HepG2 (cell line): Measurements from ENCODE around the gene LIM2. TPM values are rescaled to one million over a fixed set of nuclear protein-coding genes. Genes with fewer than 3 reads are reported as not detected.

Source experiments
- ATAC-seq: fragments of 200-7000 bp; cut with Tn5 transposase; 3 replicates; pipeline ENCODE4 v1.9.1; 2020; ENCODE audit warnings: mild to moderate bottlenecking, moderate library complexity
- BruUV-seq: library from RNA; stranded (reverse); fragments of 400-500 nt; replicated peaks from 2 replicates; lab custom pipeline; 2021; lab: Mats Ljungman, UMichigan
- CTCF ChIA-PET: fragments of 300-600 bp; formaldehyde crosslinking; extraction: SDS; loops from one replicate; lab custom pipeline; 2021; ENCODE audit warnings: low total read pairs, inconsistent platforms, low intra/inter-chr PET ratio; lab: Yijun Ruan, JAX
- POLR2A ChIA-PET: fragments of 350-600 bp; sonication (Branson Sonifier 250); formaldehyde crosslinking; loops from one replicate; lab custom pipeline; 2020; ENCODE audit warnings: antibody characterized with exemption, inconsistent platforms; lab: Yijun Ruan, JAX
- DNase-seq: peaks from one replicate; pipeline ENCODE4 v3.0.0-alpha.2; 2015; ENCODE audit warnings: low spot score
- FAIRE-seq: peaks from 3 replicates; lab custom pipeline; 2011; peaks lifted over from hg19 to GRCh38; lab: Jason Lieb, UNC
- H2AFZ ChIP-seq: one replicate; pipeline ENCODE4 v1.6.1; 2011; ENCODE audit warnings: low read length, inconsistent platforms
- H3K27ac ChIP-seq: fragments of 300-600 bp; 3 replicates; pipeline ENCODE4 v1.8.0; 2011; ENCODE audit warnings: mixed run types, mild to moderate bottlenecking, mixed read lengths, low read length, inconsistent platforms; ENCODE audit not compliant: insufficient read depth; ENCODE audit errors: extremely low read length
- H3K27me3 ChIP-seq, 2 experiments: fragments of 200-600 bp in 1 of 2; 2 replicates in 1 of 2; 3 replicates in 1 of 2; pipeline versions ENCODE4 v1.6.0 to v1.8.0; 2011; ENCODE audit warnings: low read length in 2 of 2, mild to moderate bottlenecking in 2 of 2, moderate library complexity in 2 of 2, inconsistent platforms in 1 of 2; ENCODE audit not compliant: insufficient read depth in 2 of 2, control insufficient read depth in 1 of 2
- H3K36me3 ChIP-seq, 2 experiments: fragments of 200-600 bp in 1 of 2; replicated peaks in 1 of 2; 2 replicates in 1 of 2; 3 replicates in 1 of 2; pipeline versions ENCODE4 v1.5.1 to v1.8.0; 2011; ENCODE audit warnings: low read length in 2 of 2, inconsistent platforms in 1 of 2; ENCODE audit not compliant: insufficient read depth in 2 of 2, control insufficient read depth in 1 of 2
- H3K4me1 ChIP-seq: 2 replicates; pipeline ENCODE4 v1.5.1; 2012; ENCODE audit warnings: low read length, inconsistent platforms; ENCODE audit not compliant: insufficient read depth
- H3K4me2 ChIP-seq: 2 replicates; pipeline ENCODE4 v1.6.0; 2011; ENCODE audit warnings: low read depth, low read length, inconsistent platforms
- H3K4me3 ChIP-seq, 3 experiments: fragments of 200-600 bp in 1 of 3; sonication (generic), shearing (Covaris generic) in 1 of 3; replicated peaks in 1 of 3; 2 replicates each; pipeline ENCODE4 v1.5.1; 2011 to 2016; ENCODE audit warnings: low read length in 3 of 3, inconsistent platforms in 2 of 3, low read depth in 2 of 3, mild to moderate bottlenecking in 2 of 3, control low read depth in 1 of 3, mixed read lengths in 1 of 3; ENCODE audit not compliant: insufficient read depth in 1 of 3
- H3K79me2 ChIP-seq: one replicate; pipeline ENCODE4 v1.6.1; 2011; ENCODE audit warnings: low read length, inconsistent platforms; ENCODE audit not compliant: insufficient read depth
- H3K9ac ChIP-seq: 2 replicates; pipeline ENCODE4 v1.6.0; 2011; ENCODE audit warnings: mild to moderate bottlenecking, low read depth, low read length, inconsistent platforms; ENCODE audit not compliant: insufficient read depth
- H3K9me3 ChIP-seq: 2 replicates; pipeline ENCODE4 v1.5.1; 2012; ENCODE audit warnings: mild to moderate bottlenecking, low read length
- H4K20me1 ChIP-seq: 2 replicates; pipeline ENCODE4 v1.6.0; 2011; ENCODE audit warnings: inconsistent platforms, mild to moderate bottlenecking, low read length, moderate library complexity; ENCODE audit not compliant: insufficient read depth
- ATF7-NPFF ChIP-seq: sonication (generic); formaldehyde crosslinking; IDR thresholded peaks from 2 replicates; pipeline ENCODE4 v1.8.1; 2023; ENCODE audit warnings: mild to moderate bottlenecking, low read depth, missing genetic modification reagents, moderate library complexity
- CBX2 ChIP-seq, 2 experiments: fragments of 200-600 bp in 1 of 2; sonication (generic); formaldehyde crosslinking in 1 of 2; IDR thresholded peaks; 2 replicates each; pipeline versions ENCODE4 v1.7.0 to v1.8.1; 2018 to 2022; ENCODE audit warnings: low read depth in 2 of 2, low read length in 1 of 2, mild to moderate bottlenecking in 1 of 2, missing genetic modification reagents in 1 of 2
- EEA1 ChIP-seq: sonication (generic); formaldehyde crosslinking; IDR thresholded peaks from 2 replicates; pipeline ENCODE4 v1.5.1; 2020; ENCODE audit warnings: mild to moderate bottlenecking, missing genetic modification reagents, borderline replicate concordance
- ETV5 ChIP-seq: IDR thresholded peaks from 2 replicates; pipeline ENCODE4 v1.6.1; 2018; ENCODE audit warnings: missing biosample characterization, missing genetic modification reagents, inconsistent platforms, borderline replicate concordance
- FOXP1 ChIP-seq, 2 experiments: fragments of 450-650 bp in 1 of 2; IDR thresholded peaks; 2 replicates each; pipeline ENCODE4 v1.6.1; 2017 to 2018; ENCODE audit warnings: antibody characterized with exemption in 1 of 2
- GABPB1 ChIP-seq: IDR thresholded peaks from 2 replicates; pipeline ENCODE4 v1.6.1; 2016; ENCODE audit warnings: mild to moderate bottlenecking, missing genetic modification reagents, moderate library complexity, missing compliant biosample characterization
- KDM2A ChIP-seq: sonication (generic); formaldehyde crosslinking; IDR thresholded peaks from 2 replicates; pipeline ENCODE4 v1.4.0; 2020; ENCODE audit warnings: low read depth, missing genetic modification reagents, borderline replicate concordance
- POLR2G ChIP-seq: fragments of 200-400 bp; formaldehyde crosslinking; IDR thresholded peaks from 2 replicates; pipeline ENCODE4 v1.6.1; 2018; ENCODE audit warnings: mild to moderate bottlenecking, low read depth, low read length, moderate library complexity
- RBM39 ChIP-seq: fragments of 200-400 bp; formaldehyde crosslinking; IDR thresholded peaks from one replicate; pipeline ENCODE4 v1.6.1; 2018; ENCODE audit warnings: antibody characterized with exemption, mild to moderate bottlenecking, low read depth, low read length; ENCODE audit not compliant: poor library complexity, severe bottlenecking
- RXRA ChIP-seq: sonication (generic); formaldehyde crosslinking; IDR thresholded peaks from 2 replicates; pipeline ENCODE4 v1.5.1; 2020; ENCODE audit warnings: missing genetic modification reagents
- ZBTB3 ChIP-seq: sonication (generic); formaldehyde crosslinking; IDR thresholded peaks from 2 replicates; pipeline ENCODE4 v1.4.0; 2020; ENCODE audit warnings: low read depth, mild to moderate bottlenecking, moderate library complexity, missing genetic modification reagents, borderline replicate concordance
- ZBTB38 ChIP-seq: sonication (generic); formaldehyde crosslinking; IDR thresholded peaks from 2 replicates; pipeline ENCODE4 v1.5.1; 2020; ENCODE audit warnings: mild to moderate bottlenecking, missing genetic modification reagents
- ZFP36L1 ChIP-seq: sonication (generic); formaldehyde crosslinking; IDR thresholded peaks from 2 replicates; pipeline ENCODE4 v1.8.0; 2022; ENCODE audit warnings: mild to moderate bottlenecking, missing genetic modification reagents, moderate library complexity
- ZIK1 ChIP-seq: sonication (generic); formaldehyde crosslinking; IDR thresholded peaks from 2 replicates; pipeline ENCODE4 v1.5.0; 2020; ENCODE audit warnings: mild to moderate bottlenecking, low read depth, missing genetic modification reagents, borderline replicate concordance
- WGBS: methylation state at CpG from one replicate; pipeline ENCODE4 v1.1.6; 2017; ENCODE audit warnings: low lambda C conversion rate; 5-methylcytosine and 5-hydroxymethylcytosine counted together
- in situ Hi-C: cut with HindIII; loops from 2 replicates; pipeline ENCODE4 v1.10.0; 2017; ENCODE audit warnings: low pct_unique_long_range_greater_than_20kb; ENCODE audit not compliant: extremely low pct_ligation_motif_present
- intact Hi-C: fragments of 100-400 bp; cut with micrococcal nuclease; formaldehyde crosslinking; loops from one replicate; pipeline ENCODE4 v1.10.0; 2022; ENCODE audit not compliant: unreplicated experiment
- polyA plus RNA-seq, 8 experiments: library from polyadenylated mRNA; depleted of rRNA in 3 of 8; stranded (reverse) in 7 of 8; unstranded in 1 of 8; fragments of >200 nt; fragmentation: Illumina TruSeq in 4 of 8; extraction: Trizol in 4 of 8; gene quantifications; 2 replicates each; pipeline versions ENCODE4 v1.2.1 to v1.2.3, GENCODE V29; 2011 to 2016; ENCODE audit warnings: low read depth in 4 of 8, missing spikeins in 1 of 8, mixed read lengths in 1 of 8; ENCODE audit not compliant: insufficient read depth in 1 of 8
- total RNA-seq, 5 experiments: library from RNA; depleted of rRNA; stranded (reverse); fragments of >200 nt; fragmentation: Illumina TruSeq; extraction: Trizol; gene quantifications; 2 replicates each; pipeline ENCODE4 v1.2.3, GENCODE V29; 2016; ENCODE audit warnings: low read depth in 1 of 5
- TF ChIP-seq, protein P1 (sequence below): sonication (generic); formaldehyde crosslinking; IDR thresholded peaks from 2 replicates; pipeline ENCODE4 v1.4.0; 2020; ENCODE audit warnings: missing genetic modification reagents, borderline replicate concordance
- TF ChIP-seq, protein P2 (sequence below): sonication (generic); formaldehyde crosslinking; IDR thresholded peaks from 2 replicates; pipeline ENCODE4 v1.4.0; 2020; ENCODE audit warnings: mild to moderate bottlenecking, missing genetic modification reagents
- TF ChIP-seq, protein P3 (sequence below): sonication (generic); formaldehyde crosslinking; IDR thresholded peaks from 2 replicates; pipeline ENCODE4 v1.5.0; 2020; ENCODE audit warnings: missing genetic modification reagents, mild to moderate bottlenecking, borderline replicate concordance

Gene LIM2
- total and polyA plus RNA-seq, 2 of the 13 experiments (the other 11 are each of a cell fraction or from before 2014, with no cell fraction given) = 1.3 TPM; not detected in 1

DNA sequence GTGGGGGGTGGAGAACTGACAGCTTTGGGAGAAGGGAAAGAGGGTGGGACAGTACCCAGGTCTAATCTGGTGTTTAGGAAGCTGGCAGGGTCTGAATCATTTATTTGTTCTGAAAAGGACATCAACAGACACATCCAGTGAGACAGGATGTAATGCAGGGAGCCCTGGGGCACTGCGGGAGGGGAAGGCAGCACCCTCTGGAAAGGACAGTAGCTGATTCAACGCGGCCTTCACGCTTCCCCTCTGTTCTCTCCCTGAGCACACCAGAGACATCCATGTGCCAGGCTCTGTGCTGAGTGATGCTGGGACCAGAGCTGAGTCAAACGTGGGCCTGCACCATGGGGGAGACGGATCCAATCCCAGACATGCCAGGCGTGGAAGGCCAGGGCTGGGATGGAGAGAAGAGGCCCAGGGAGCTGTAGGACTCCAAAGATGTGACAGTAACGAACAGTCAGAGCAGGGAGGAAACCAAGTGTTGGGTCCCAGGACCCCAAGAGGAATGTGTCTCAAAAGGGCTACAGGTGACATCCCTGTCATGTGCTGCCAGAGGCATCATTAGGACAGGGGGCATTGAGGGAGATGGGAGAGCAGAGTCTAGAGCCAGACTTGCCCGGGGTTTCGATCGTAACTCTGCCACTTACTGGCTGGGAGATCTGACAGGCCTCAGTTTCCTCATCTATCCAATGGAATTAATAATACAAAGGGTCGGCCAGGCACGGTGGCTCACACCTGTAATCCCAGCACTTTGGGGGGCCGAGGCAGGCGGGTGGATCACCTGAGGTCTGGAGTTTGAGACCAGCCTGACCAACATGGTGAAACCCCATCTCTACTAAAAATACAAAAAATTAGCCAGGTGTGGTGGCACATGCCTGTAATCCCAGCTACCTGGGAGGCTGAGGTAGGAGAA lies 23.3 kb downstream of the LIM2 start:
- intact Hi-C loops (no loop called here), in situ Hi-C loops (no loop called here)
- H3K9me3 ChIP-seq = no peaks in the 10 kb centered on the region
- no peaks in the 10 kb centered on the region for H4K20me1 ChIP-seq
- peak overlapping the region in 2 of 3 experiments; percentile 68 to 90; a peak in 4 of 6 replicates for H3K4me3 ChIP-seq
- no peaks in the 10 kb centered on the region for H3K36me3 ChIP-seq
- H3K4me2 ChIP-seq = peak overlapping the region; percentile 100
- H3K79me2 ChIP-seq = peaks cover 49% of the 10 kb centered on the region
- DNase-seq (peak; percentile 76), FAIRE-seq (no peak), ATAC-seq (no peak)
- CTCF ChIA-PET = no interaction called here
- 64% methylated on average over 8 of the region's 15 CpGs for WGBS
- peak overlapping the region; percentile 100 for H3K9ac ChIP-seq
- no TSS peak for BruUV-seq
- peaks cover 0 to 4% of the 10 kb centered on the region in 2 experiments; a peak in 2 of 5 replicates for H3K27me3 ChIP-seq
- H2AFZ ChIP-seq = no peak overlapping the region
- H3K4me1 ChIP-seq = peaks cover 70% of the 10 kb centered on the region
- POLR2A ChIA-PET = interaction anchor here (0.9 to 7.8 kb wide), 6 partner anchors 9 to 111 kb away, joined by 3 to 309 read pairs (median 108); partner anchors contain the start of gene VSIG10L
- peak overlapping the region; percentile 100 for H3K27ac ChIP-seq
- TF ChIP-seq ZIK1 (CRISPR knock-in tag) (0 out of 2 replicates have a peak, but pooled peaks have one; percentile 66), ZBTB38 (peak; percentile 52), ZFP36L1 (no peak), EEA1 (CRISPR knock-in tag) (no peak), ZBTB3 (CRISPR knock-in tag) (0 out of 2 replicates have a peak, but pooled peaks have one; percentile 34), FOXP1 (IDR thresholded peaks at IDR 0.05) (no peak), FOXP1 (CRISPR knock-in tag; IDR thresholded peaks at IDR 0.05) (0 out of 2 replicates have a peak, but pooled peaks have one; percentile 27), CBX2 (IDR thresholded peaks at IDR 0.05; ENCODE audit: low read depth, low read length) (no peak), CBX2 (CRISPR knock-in tag; IDR thresholded peaks at IDR 0.05; ENCODE audit: low read depth) (no peak), ATF7-NPFF (CRISPR knock-in tag) (0 out of 2 replicates have a peak, but pooled peaks have one; percentile 44), ETV5 (CRISPR knock-in tag) (peak; percentile 77; the same call in 1 of the 2 replicates), RBM39 (peak; percentile 39), RXRA (CRISPR knock-in tag) (peak; percentile 52; the same call in 1 of the 2 replicates), POLR2G (peak; percentile 84), KDM2A (CRISPR knock-in tag) (peak; percentile 66; the same call in 1 of the 2 replicates), GABPB1 (CRISPR knock-in tag) (no peak)
- TF ChIP-seq, protein P1, sequence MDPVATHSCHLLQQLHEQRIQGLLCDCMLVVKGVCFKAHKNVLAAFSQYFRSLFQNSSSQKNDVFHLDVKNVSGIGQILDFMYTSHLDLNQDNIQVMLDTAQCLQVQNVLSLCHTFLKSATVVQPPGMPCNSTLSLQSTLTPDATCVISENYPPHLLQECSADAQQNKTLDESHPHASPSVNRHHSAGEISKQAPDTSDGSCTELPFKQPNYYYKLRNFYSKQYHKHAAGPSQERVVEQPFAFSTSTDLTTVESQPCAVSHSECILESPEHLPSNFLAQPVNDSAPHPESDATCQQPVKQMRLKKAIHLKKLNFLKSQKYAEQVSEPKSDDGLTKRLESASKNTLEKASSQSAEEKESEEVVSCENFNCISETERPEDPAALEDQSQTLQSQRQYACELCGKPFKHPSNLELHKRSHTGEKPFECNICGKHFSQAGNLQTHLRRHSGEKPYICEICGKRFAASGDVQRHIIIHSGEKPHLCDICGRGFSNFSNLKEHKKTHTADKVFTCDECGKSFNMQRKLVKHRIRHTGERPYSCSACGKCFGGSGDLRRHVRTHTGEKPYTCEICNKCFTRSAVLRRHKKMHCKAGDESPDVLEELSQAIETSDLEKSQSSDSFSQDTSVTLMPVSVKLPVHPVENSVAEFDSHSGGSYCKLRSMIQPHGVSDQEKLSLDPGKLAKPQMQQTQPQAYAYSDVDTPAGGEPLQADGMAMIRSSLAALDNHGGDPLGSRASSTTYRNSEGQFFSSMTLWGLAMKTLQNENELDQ (CRISPR knock-in tag) = no peak
- TF ChIP-seq, protein P2, sequence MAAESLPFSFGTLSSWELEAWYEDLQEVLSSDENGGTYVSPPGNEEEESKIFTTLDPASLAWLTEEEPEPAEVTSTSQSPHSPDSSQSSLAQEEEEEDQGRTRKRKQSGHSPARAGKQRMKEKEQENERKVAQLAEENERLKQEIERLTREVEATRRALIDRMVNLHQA = no peak
- TF ChIP-seq, protein P3, sequence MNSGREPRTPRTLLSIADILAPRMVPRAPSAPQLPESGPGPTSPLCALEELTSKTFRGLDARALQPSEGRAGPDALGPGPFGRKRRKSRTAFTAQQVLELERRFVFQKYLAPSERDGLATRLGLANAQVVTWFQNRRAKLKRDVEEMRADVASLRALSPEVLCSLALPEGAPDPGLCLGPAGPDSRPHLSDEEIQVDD (CRISPR knock-in tag) = no peak
